ENCODE results near the gene MYO1E.

MYO1E gene

GRCh38 chr15:59266028-59266427 is 106.6 kb downstream of the MYO1E start:
- FAIRE-seq (no peak), DNase-seq (ENCODE audit: insufficient read length, low spot score) (no peak)
- TF ChIP-seq SPI1 (IDR thresholded peaks at IDR 0.05; ENCODE audit: low read depth, low read length) = no peak
- no peak for TF ChIP-seq POLR2A (IDR thresholded peaks at IDR 0.05; ENCODE audit: low read depth, low read length)
- no peak for TF ChIP-seq PAX5 (IDR thresholded peaks at IDR 0.05; ENCODE audit: insufficient read depth, low read length, severe bottlenecking)
- no peak for TF ChIP-seq TAF1 (IDR thresholded peaks at IDR 0.05; ENCODE audit: low read depth, low read length)

- DNase-seq (ENCODE audit: insufficient read length, low spot score) (no peak), FAIRE-seq (no peak)
- TF ChIP-seq SPI1 (IDR thresholded peaks at IDR 0.05; ENCODE audit: low read depth, low read length) = no peak
- TF ChIP-seq PAX5 (IDR thresholded peaks at IDR 0.05; ENCODE audit: insufficient read depth, low read length, severe bottlenecking) = no peak
- TF ChIP-seq POU2F2 (IDR thresholded peaks at IDR 0.05; ENCODE audit: low read depth, low read length) = no peak
- no peak for TF ChIP-seq POLR2A (IDR thresholded peaks at IDR 0.05; ENCODE audit: low read depth, low read length)
- TF ChIP-seq TAF1 (IDR thresholded peaks at IDR 0.05; ENCODE audit: low read depth, low read length) = no peak
- TF ChIP-seq POLR2AphosphoS5 (IDR thresholded peaks at IDR 0.05; ENCODE audit: low read depth, low read length) = no peak
Measured at GRCh38 chr15:59262316-59262715, 110.4 kb downstream of the MYO1E start.

- TF ChIP-seq POLR2A (IDR thresholded peaks at IDR 0.05; ENCODE audit: low read depth, low read length) = 0 out of 2 replicates have a peak, but pooled peaks have one; percentile 13
- no peak for TF ChIP-seq PAX5 (IDR thresholded peaks at IDR 0.05; ENCODE audit: insufficient read depth, low read length, severe bottlenecking)
- 0 out of 2 replicates have a peak, but pooled peaks have one; percentile 17 for TF ChIP-seq POLR2AphosphoS5 (IDR thresholded peaks at IDR 0.05; ENCODE audit: low read depth, low read length)
- FAIRE-seq = no peak
- DNase-seq (ENCODE audit: insufficient read length, low spot score) = no peak
Measured at GRCh38 chr15:59260090-59260489, 112.6 kb downstream of the MYO1E start.

GRCh38 chr15:59259137-59259943 is 113.3 kb downstream of the MYO1E start:
- FAIRE-seq (no peak), DNase-seq (ENCODE audit: insufficient read length, low spot score) (no peak)
- TF ChIP-seq PAX5 (IDR thresholded peaks at IDR 0.05; ENCODE audit: insufficient read depth, low read length, severe bottlenecking) (no peak), POLR2A (IDR thresholded peaks at IDR 0.05; ENCODE audit: low read depth, low read length) (no peak), TAF1 (IDR thresholded peaks at IDR 0.05; ENCODE audit: low read depth, low read length) (no peak), POLR2AphosphoS5 (IDR thresholded peaks at IDR 0.05; ENCODE audit: low read depth, low read length) (no peak), POU2F2 (IDR thresholded peaks at IDR 0.05; ENCODE audit: low read depth, low read length) (no peak), SPI1 (IDR thresholded peaks at IDR 0.05; ENCODE audit: low read depth, low read length) (no peak)

GRCh38 chr15:59258317-59258716 is 114.4 kb downstream of the MYO1E start:
- DNase-seq (ENCODE audit: insufficient read length, low spot score) (no peak), FAIRE-seq (no peak)
- TF ChIP-seq POU2F2 (IDR thresholded peaks at IDR 0.05; ENCODE audit: low read depth, low read length) (no peak), SPI1 (IDR thresholded peaks at IDR 0.05; ENCODE audit: low read depth, low read length) (no peak)

GRCh38 chr15:59257140-59257539 is 115.5 kb downstream of the MYO1E start:
- no peak for DNase-seq (ENCODE audit: insufficient read length, low spot score)
- TF ChIP-seq TAF1 (IDR thresholded peaks at IDR 0.05; ENCODE audit: low read depth, low read length) (no peak), POLR2AphosphoS5 (IDR thresholded peaks at IDR 0.05; ENCODE audit: low read depth, low read length) (no peak), PAX5 (IDR thresholded peaks at IDR 0.05; ENCODE audit: insufficient read depth, low read length, severe bottlenecking) (no peak), SPI1 (IDR thresholded peaks at IDR 0.05; ENCODE audit: low read depth, low read length) (no peak), POLR2A (IDR thresholded peaks at IDR 0.05; ENCODE audit: low read depth, low read length) (no peak), POU2F2 (IDR thresholded peaks at IDR 0.05; ENCODE audit: low read depth, low read length) (no peak)
- no peak for FAIRE-seq

- TF ChIP-seq POLR2AphosphoS5 (IDR thresholded peaks at IDR 0.05; ENCODE audit: low read depth, low read length) (peak; percentile 12; the same call in 1 of the 2 replicates), PAX5 (IDR thresholded peaks at IDR 0.05; ENCODE audit: insufficient read depth, low read length, severe bottlenecking) (no peak)
- DNase-seq (ENCODE audit: insufficient read length, low spot score) (no peak), FAIRE-seq (no peak)
Measured at GRCh38 chr15:59256482-59256881, 116.2 kb downstream of the MYO1E start.

- no peak for DNase-seq (ENCODE audit: insufficient read length, low spot score)
- TF ChIP-seq PAX5 (IDR thresholded peaks at IDR 0.05; ENCODE audit: insufficient read depth, low read length, severe bottlenecking) = no peak
- TF ChIP-seq TAF1 (IDR thresholded peaks at IDR 0.05; ENCODE audit: low read depth, low read length) = no peak
- no peak for FAIRE-seq
Measured at GRCh38 chr15:59255680-59256336, 116.9 kb downstream of the MYO1E start.

GRCh38 chr15:59252137-59252536 is 120.5 kb downstream of the MYO1E start:
- TF ChIP-seq POLR2A (IDR thresholded peaks at IDR 0.05; ENCODE audit: low read depth, low read length) (no peak), POLR2AphosphoS5 (IDR thresholded peaks at IDR 0.05; ENCODE audit: low read depth, low read length) (no peak), PAX5 (IDR thresholded peaks at IDR 0.05; ENCODE audit: insufficient read depth, low read length, severe bottlenecking) (no peak), SPI1 (IDR thresholded peaks at IDR 0.05; ENCODE audit: low read depth, low read length) (no peak), POU2F2 (IDR thresholded peaks at IDR 0.05; ENCODE audit: low read depth, low read length) (no peak), TAF1 (IDR thresholded peaks at IDR 0.05; ENCODE audit: low read depth, low read length) (no peak)
- DNase-seq (ENCODE audit: insufficient read length, low spot score) = no peak
- FAIRE-seq = peak; percentile 38
